Fibroblast of mammary gland (primary cell): ENCODE measurements around the gene CCDC141.

Source experiments
- DNase-seq: peaks from one replicate; pipeline ENCODE4 v3.0.0-alpha.2; 2010; ENCODE audit warnings: low read depth
- H3K4me3 ChIP-seq: 2 replicates; pipeline ENCODE4 v1.5.1; 2011; ENCODE audit warnings: low read depth, mild to moderate bottlenecking, low read length, moderate library complexity; ENCODE audit not compliant: control insufficient read depth
- CTCF ChIP-seq: conservative IDR thresholded peaks from 2 replicates; pipeline ENCODE4 v1.5.1; 2011; ENCODE audit warnings: low read depth, low read length, inconsistent platforms; ENCODE audit not compliant: control insufficient read depth, insufficient read depth

CCDC141 gene

GRCh38 chr2:178892751-178893625 is 156.9 kb downstream of the CCDC141 start:
- no peak for TF ChIP-seq CTCF

GRCh38 chr2:178891959-178892485 is 157.9 kb downstream of the CCDC141 start:
- DNase-seq: no peak
- no peak overlapping the region for H3K4me3 ChIP-seq
- no peak for TF ChIP-seq CTCF

More at GRCh38 chr2:178892751-178893625, 156.9 kb downstream of the CCDC141 start:
- DNase-seq: no peak
- no peak overlapping the region for H3K4me3 ChIP-seq

DNA sequence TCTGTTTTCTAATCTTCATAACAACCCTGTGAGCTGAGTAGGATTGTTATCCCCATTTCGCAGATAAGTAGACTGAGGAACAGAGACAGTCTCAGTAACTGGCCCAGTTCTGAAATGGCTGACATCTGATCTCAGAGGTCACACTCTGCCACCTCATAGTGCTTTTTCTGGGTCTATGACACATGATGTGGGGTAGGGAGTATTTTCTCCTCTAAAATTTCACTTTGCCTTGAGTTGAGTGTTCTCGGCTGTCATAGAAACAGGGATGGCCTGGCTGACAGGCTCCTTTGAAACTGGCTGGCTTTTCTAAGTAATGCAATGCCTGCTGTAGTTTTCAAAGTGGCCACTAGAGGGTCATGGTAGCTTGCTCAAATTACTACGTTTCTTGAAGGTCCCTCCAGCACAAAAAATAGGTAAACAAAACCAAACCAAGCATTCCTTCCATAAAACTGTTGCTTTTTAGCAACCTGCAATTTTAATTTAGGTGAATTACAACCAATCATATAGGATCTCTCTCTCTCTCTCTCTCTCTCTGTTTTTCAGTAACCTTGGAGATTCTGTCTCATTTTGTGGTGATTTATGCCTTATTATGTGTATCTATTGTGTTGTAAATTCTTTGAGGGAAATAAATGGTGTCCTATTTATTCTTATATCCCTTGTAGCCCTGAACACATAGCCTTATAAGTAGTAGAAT is 158.5 kb downstream of the CCDC141 start:
- H3K4me3 ChIP-seq: no peak overlapping the region
- TF ChIP-seq CTCF: peak; percentile 95
- peak; percentile 77 for DNase-seq

- no peak for TF ChIP-seq CTCF
- DNase-seq: peak; percentile 15
- no peak overlapping the region for H3K4me3 ChIP-seq
These were observed 163.9 kb downstream of the CCDC141 start for GRCh38 chr2:178886006-178886405.

DNA sequence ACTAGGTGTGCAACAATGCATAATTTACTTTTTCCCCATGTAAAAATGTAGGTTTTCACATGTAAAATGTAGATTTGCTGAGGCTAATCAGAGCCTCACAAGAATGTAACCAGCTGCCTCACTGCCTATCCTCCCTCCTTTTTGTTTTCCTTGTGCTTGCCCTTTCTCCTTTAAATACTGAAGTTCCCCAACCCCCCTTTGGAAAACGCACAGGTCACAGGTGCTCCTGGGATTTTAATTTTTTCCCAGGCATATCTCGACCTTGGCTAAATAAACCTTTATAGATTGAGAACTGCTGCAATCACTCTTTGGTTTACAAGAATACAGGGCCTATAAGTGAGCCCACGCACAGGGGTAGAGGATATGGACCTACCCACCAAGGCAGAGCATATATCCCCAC is 165.5 kb downstream of the CCDC141 start:
- no peak for DNase-seq
- no peak overlapping the region for H3K4me3 ChIP-seq
- no peak for TF ChIP-seq CTCF

GRCh38 chr2:178882666-178883440 is 167.1 kb downstream of the CCDC141 start:
- H3K4me3 ChIP-seq: peak overlapping the region; percentile 16
- DNase-seq: peak; percentile 93

More at GRCh38 chr2:178882666-178883440, 167.1 kb downstream of the CCDC141 start:
- no peak for TF ChIP-seq CTCF
